GM19035 (cell line): ENCODE measurements around the gene LYST.
"Not testable (repeated sequence)": the region's sequence is repeated elsewhere in the genome, so short reads cannot be mapped to it uniquely, and the experiment has no call there.

Experiments
- ATAC-seq: cut with Tn5 transposase; IDR thresholded peaks from one replicate; pipeline ENCODE4 v1.9.1; 2021; ENCODE audit not compliant: unreplicated experiment

Gene LYST

GRCh38 chr1:235639226-235640205 lies 227.2 kb downstream of the LYST start:
- no peak for ATAC-seq

- not testable (repeated sequence) for ATAC-seq
Measured at GRCh38 chr1:235638612-235639011, 228.1 kb downstream of the LYST start.

- no peak for ATAC-seq
Measured at GRCh38 chr1:235637756-235638534, 228.8 kb downstream of the LYST start.

GRCh38 chr1:235635938-235636662 lies 230.6 kb downstream of the LYST start:
- ATAC-seq: no peak

- no peak for ATAC-seq
Measured at GRCh38 chr1:235632506-235633401, 234.0 kb downstream of the LYST start.

GRCh38 chr1:235631816-235632215 lies 234.9 kb downstream of the LYST start:
- no peak for ATAC-seq

GRCh38 chr1:235628316-235629005 lies 238.2 kb downstream of the LYST start:
- no peak for ATAC-seq

- ATAC-seq: no peak
Measured at GRCh38 chr1:235625831-235626230, 240.9 kb downstream of the LYST start.

GRCh38 chr1:235625340-235625739 lies 241.4 kb downstream of the LYST start:
- no peak for ATAC-seq

- ATAC-seq: no peak
Measured at GRCh38 chr1:235624721-235625333, 241.9 kb downstream of the LYST start.

GRCh38 chr1:235622936-235623779 lies 243.5 kb downstream of the LYST start:
- ATAC-seq: no peak

- ATAC-seq: not testable (repeated sequence)
Measured at GRCh38 chr1:235619149-235619548, 247.6 kb downstream of the LYST start.

GRCh38 chr1:235617808-235618207 lies 248.9 kb downstream of the LYST start:
- ATAC-seq: no peak

- ATAC-seq: no peak
Measured at GRCh38 chr1:235617140-235617539, 249.6 kb downstream of the LYST start.

- no peak for ATAC-seq
Measured at GRCh38 chr1:235614442-235614954, 252.2 kb downstream of the LYST start.

- no peak for ATAC-seq
Measured at GRCh38 chr1:235613602-235614001, 253.1 kb downstream of the LYST start.

- ATAC-seq: no peak
Measured at GRCh38 chr1:235612761-235613160, 253.9 kb downstream of the LYST start.
